HUDEP-2 (cell line): ENCODE data around the gene CSF1R.
A peak's percentile ranks its signal among the peaks of the same experiment; 100 is the strongest.

Experiments
- DNase-seq, 76 experiments: peaks; one replicate each; lab custom pipeline; 2025; ENCODE audit not compliant: unreplicated experiment in 76 of 76; lab: John Stamatoyannopoulos, UW

Gene CSF1R

GRCh38 chr5:150121448-150122157 is 35.2 kb upstream of the CSF1R start:
- DNase-seq: no peak

GRCh38 chr5:150120617-150121447 is 34.5 kb upstream of the CSF1R start:
- DNase-seq: no peak

DNA sequence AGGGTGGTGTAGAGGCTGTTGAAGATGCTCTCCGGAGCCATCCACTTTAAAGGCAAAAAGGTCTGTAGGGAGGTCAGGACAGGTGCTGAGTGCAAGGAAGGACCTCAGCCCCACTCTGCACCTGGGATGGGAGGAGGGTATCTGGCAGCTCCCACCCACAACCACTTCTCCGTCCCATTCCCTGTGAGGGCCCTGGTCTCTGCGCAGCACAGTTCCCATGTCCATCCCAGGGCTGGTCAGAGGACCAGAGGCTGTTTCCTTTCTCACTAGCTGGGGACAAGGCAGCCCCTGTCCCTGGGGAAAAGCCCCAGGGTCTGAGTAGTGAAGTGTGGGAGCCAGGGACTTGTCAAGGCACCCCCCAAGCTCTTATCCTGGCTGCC is 33.7 kb upstream of the CSF1R start:
- no peak for DNase-seq

- DNase-seq: no peak
Measured at GRCh38 chr5:150119421-150120061, 33.2 kb upstream of the CSF1R start.

DNA sequence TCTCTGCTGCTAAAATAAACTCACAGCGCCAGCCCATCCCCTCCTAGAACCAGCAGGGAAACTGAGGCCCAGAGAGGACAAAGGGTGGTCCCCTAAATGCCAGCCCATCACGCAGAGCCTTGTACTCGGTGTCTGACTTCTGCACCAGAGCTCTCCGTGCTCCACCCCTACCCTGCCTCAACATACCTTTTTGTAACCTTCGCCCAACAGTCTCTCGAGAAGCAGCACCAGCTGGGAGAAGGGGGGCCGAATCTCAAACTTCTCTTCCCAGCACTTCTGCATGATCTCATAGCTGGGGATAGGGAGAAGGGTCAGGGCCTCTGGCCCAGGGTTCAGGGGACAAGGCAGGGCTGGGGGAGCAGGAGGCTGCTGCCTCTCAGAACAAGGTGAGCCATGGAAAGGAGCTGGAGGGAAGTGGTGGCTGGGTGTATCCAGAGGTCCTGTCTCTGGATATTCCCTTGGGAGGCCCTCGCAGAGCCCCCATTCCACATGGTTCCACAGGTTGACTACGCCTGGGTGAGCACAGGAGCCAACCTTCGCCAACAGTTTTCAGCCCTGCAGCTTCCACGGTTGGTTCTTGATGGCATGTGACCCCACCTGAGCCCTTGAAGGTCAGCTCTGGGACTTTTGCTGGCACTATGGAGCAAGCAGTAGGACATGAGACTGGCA is 32.3 kb upstream of the CSF1R start:
- no peak for DNase-seq

DNA sequence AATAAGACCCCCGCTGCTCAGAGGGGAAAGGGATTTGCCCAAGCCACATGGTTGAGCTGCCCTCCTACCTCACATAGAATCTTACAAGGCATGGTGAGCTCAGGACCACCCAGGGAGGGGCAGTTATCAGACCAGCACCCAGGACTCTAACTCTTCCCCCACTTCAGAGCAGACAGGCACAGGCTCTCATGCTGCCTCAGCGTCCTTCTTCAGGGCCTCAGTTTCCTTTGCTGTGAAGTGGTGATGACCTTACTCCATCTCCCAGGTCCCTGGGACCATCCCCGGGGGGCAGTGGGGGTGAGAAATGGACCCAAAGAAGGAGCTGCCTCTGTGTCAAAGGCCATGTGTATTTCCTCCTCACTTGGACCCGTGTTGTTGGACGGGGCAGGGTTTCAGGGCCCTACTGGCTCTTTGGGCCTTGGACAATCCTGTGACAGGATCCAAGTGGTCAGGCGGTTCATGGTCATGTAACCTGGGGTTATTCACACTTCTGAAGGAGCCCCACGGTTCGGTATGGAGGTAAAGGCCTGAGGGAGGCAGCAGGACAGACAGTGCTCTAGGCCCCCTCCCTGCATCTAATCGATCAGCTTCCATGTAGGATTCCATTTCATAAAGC is 31.7 kb upstream of the CSF1R start:
- DNase-seq: no peak

DNA sequence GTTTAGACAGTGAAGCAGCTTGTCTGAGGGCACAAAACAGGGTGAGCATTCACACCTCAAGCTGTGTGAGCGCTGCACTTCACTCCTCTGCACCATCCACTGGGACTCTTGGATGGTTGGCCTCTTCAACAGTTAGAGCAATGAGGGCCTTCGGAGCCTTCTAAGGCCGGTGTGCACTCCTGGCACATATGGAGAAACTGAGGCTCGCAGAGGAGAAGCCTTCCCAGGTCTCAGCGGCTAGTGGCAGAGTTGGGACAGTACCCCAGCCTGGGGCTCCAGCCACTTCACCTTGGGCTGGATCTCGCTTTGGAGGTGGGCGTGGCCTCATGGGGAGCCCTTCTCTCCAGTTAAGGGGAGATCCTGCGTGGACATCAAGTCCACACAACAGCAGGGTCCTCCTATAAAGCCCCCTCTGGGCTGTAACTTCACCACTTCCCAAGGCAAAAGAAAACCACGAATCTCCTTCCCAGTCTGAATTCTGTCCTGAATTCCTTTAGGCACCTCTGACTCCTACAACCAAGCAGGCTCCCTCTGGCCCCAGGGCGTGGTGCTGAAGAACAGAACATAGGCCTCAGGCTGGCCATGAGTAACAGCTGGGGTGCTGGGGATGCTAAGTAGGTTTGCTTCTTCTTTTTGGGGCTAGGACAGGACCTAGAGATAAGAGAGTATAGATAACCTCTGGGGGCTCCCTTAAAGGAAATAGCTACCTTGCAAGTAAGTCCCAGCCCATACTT is 30.5 kb upstream of the CSF1R start:
- peak in 1 of 76 experiments; percentile 31 for DNase-seq

- no peak for DNase-seq
Measured at GRCh38 chr5:150114773-150115408, 28.5 kb upstream of the CSF1R start.

DNA sequence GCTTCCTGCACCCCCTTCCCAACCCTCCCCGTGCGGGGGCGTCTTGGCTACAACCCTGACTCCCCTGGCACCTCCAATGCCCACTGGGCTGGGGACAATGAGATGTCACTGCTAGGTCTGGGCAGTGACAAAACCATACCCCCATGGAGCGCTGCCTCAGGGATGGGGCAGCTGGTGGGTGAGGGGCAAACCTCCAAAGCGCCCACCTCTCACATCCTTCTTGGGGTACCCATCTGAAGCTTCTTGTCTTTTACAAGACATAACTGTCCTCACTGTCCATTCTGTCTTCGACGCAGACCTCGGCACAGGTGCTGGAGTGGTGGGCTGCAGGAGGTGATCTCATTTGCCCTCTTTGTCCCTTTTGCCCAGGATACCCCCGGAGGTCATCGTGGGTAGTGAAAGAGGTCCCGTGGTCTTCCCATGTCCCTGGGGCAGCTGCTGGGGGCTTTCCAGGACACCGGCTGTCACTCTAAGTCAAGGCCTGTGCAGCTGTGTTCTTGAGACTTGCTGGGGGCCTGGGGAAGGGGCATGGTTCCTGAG is 27.8 kb upstream of the CSF1R start:
- DNase-seq: no peak

DNA sequence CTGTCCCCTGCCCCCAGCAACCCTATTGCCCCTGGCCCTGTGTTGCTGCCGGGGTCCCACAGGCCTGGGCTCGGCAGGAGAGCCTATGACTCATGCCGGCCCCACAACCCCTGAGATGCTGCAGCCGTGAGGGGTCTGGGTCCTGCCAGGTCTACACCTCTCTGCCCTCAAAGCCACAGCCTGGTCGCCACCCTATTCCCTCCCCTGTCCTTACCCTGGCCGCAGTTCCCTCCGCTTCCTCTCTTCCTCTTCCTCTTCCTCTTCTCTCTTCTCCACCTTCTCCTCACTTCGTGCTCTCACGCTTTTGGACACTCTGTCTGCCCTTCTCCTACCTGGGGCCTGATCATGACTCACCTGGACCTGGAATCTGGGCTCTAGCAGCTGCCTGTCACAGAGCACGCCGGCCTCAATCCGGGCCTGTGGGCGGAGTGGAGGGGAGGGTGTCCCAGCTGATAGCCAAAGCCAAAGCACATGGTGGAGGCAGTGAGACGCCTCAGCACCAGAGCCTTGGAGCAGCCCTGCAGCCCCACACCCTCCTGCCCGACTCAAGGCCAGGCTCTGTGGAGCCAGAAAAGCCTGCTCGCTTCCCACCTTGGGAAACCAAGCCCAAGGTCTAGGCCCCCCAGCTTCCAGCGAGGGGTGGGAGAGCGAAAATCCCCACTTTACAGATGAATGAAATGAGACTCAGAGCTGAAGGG is 26.8 kb upstream of the CSF1R start:
- peak in 5 of 76 experiments; percentile 7 to 25 (median 9) for DNase-seq

- no peak for DNase-seq
Measured at GRCh38 chr5:150112201-150113046, 26.1 kb upstream of the CSF1R start.

DNA sequence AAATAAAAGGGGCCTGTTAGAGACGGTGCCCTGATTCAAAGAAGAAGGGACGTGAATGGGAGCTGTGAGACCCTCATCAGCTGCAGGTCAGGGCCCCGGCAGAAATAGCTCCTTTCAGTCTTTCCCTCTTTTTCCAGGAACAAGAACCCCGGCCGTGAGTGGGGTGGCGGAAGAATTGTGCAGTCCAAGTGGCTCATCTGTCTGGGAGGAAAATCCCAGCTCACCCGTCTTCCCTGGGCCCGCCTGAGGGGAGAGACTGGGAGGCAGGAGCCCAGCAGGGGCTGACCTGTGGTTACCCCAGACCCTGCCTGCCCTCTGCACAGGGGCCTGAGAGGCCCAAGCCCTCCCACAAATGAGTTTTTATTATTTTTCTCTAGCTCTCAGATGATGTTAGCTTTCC is 24.8 kb upstream of the CSF1R start:
- no peak for DNase-seq

DNA sequence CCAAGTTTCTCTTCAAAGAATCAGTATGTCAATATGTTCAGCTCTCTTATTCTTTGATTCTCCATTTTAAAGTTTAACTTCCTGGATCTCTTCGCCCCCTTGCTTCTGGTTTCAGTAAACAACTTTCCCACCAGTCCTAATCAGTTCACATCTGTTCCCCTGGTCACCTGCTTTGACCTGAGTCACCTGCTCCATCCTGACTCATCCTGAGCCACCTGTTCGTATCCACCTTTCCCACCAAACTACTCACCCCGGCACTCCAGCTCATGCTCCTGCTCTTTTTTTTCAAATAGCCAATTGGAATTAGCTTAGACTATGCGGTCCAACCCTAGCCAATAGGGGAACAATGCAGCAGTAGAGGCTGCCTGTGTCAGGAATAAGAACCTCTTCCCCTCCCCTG is 23.6 kb upstream of the CSF1R start:
- no peak for DNase-seq

DNA sequence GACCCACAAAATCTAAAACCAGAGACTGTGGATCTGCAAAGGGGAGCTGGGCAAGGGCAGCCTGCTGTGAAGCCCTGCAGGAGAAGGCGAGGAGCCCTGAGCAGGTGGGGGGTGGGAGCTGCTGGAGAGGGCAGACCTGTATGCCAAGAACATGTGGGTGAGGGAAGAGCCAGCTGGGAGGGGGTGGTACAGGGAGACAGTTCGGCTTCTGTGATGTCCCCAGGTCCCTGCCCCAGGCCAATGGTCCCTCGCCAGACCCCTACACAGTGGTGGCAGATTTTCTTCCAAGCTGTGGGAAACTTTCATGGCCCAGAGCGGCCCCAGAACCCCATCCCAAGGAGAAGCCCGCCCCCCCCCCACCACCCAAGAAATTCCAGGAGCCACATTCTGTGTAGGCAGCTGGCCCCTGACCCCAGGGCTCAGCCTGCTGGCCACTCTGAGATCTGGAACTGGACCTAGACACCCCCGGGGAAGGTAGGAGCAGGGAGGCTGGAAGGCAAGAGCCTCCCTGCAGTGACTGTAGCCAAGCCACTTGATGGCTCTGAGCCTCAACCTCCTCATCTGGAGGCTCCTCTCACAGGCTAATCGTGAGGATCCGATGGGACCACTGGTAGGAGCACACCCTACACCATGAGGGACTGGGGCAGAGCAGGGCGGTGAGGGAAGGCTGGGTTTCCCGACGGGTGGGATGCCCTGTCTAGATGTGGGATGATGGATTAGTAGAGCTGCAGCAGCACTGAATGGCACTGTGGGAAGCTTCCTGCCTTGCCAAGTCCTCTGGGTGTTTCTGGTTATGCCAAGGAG is 22.6 kb upstream of the CSF1R start:
- no peak for DNase-seq

DNA sequence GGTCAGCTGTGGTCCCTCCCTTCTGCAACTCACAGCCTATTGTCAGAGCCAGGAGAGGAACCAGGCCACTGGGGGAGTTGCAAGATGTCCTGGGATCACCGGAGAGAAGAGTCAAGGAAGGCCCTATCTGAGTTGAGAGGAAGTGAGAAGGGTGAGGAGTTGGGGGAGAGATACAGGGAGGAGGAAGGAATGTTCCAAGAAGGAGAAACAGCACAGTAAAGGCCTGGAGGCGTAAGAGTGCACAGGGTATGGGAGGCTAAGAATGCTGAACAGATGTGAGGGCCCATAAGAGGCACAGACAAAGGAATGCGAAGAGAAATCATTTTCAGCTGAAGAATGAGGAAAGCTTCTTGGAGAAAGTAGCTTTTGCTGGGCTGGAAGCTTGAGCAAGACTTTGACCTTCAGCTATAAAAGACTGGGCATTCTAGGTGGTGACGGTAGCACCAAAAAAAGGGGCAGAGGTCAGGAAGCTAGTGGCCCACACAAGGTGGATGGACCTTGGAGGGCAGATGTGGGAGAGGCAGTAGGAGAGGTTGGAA is 21.6 kb upstream of the CSF1R start:
- DNase-seq: no peak

DNA sequence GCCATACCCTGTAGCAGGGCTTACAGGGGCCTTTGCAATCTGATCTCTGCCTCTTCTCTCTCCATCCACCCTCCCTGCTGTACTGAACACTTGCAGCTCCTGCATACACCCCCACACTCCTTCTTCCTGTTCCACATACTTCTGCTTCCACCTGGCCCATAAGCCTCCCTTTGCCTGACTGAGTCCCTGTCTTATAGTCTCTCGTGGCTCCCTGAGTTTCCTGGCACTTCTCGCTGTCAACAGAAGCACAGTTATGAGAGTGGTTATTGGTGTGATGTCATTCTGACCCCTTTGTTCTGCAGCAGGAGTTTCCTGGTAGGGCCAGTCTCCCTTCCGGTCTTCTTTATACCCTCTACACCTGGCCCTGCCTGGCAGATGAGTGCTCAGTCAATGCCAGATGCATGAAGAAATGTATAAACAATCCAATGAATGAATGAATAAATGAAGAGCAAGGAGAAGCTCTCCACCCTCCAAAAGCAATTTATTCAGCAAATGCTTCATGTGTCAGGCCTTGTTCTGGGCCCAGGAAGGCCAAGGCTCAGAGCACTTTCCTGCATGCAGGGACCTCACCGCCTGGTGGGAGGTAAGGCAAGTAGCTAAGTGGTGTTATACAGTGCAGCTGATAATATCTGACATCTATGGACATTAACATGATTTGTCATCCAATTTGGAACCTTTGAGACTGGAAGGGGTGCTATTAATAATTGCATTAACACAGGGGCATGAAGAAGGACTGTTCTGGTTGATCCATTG is 20.5 kb upstream of the CSF1R start:
- no peak for DNase-seq
